Kidney glomerular epithelial cell (primary cell): ENCODE data around the gene SMIM36.
"Not testable (repeated sequence)": the region's sequence is repeated elsewhere in the genome, so short reads cannot be mapped to it uniquely, and the experiment has no call there.

Experiments used
- DNase-seq: peaks from one replicate; lab custom pipeline; 2025; lab: John Stamatoyannopoulos, UW

The SMIM36 gene

DNA sequence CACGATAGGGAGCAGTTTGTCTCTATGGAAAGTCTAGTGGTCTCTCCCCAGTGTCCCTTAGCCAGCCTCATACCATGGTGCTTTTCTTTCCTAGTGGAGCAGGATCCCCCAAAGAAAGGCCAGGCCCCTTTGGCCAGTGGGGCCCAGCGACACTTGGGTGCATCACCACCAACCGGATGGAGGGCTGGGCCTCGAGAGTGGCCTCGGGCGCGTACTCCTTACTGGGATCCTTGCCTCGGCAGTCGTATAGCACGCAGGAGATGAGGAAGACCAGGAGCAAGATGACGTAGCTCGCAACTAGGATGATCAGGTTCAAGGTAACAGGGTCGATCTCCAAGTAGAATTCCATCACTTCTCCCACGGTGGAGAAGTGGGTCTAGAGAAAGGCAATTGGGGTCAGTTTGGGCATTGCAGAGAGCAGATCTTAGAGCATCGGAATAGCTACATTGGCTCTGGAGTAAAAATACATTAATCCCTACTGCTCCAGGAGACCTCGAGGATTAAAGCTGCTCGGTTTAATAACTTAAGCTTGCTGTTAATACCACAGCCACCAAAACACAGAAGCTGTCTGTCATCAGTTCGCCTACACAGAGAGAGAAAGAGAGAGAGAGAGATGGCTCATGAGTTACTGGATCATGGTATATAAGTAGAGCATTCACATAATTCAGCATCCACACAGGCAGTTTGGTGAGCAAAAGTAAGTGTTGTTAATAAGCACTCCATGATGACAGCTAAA lies at the start of gene SMIM36:
Gene SMIM36 (minus strand): TSS at position 467 of the 736 bp plus-strand sequence.
- no peak for DNase-seq

GRCh38 chr17:55555772-55556171 lies 44.5 kb upstream of the SMIM36 start:
- no peak for DNase-seq

- DNase-seq: no peak
These were observed 37.9 kb upstream of the SMIM36 start for GRCh38 chr17:55549140-55549539.

- peak; percentile 47 for DNase-seq
These were observed 35.9 kb upstream of the SMIM36 start for GRCh38 chr17:55546991-55547664.

GRCh38 chr17:55546481-55546880 lies 35.2 kb upstream of the SMIM36 start:
- DNase-seq: no peak

GRCh38 chr17:55545806-55546205 lies 34.6 kb upstream of the SMIM36 start:
- DNase-seq: no peak

GRCh38 chr17:55543709-55544108 lies 32.5 kb upstream of the SMIM36 start:
- DNase-seq: no peak

DNA sequence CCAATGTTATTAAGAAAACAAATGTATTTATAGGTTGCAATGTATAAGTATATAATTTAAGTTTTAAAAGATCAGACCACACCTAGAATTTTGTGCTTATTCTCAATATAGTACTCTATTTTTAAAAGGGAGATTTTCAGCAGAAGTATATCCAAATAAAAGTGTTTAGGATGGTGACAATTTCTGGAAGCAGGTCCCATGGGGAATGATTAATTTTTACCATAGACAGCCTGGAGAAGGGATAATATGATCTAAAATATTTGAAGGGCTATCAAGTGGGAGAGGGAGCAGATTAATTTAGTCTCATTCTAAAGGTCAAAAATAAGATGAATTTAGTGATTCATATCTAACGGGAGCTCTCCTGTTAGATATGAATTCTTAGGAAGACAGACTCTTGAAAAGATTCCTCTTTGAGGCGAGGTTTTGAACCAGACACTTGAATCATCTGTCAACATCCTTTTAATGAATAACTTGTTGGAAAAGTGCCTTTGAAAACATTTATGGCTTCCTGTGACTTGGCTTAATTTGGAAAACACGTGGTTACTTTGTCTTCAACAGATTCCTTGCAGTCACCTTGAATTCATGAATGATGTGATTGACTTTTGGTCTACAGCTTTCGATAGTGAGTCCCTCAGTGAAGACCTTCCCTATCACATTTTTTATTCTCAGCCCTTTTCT lies 29.3 kb upstream of the SMIM36 start:
- DNase-seq: peak; percentile 91

DNA sequence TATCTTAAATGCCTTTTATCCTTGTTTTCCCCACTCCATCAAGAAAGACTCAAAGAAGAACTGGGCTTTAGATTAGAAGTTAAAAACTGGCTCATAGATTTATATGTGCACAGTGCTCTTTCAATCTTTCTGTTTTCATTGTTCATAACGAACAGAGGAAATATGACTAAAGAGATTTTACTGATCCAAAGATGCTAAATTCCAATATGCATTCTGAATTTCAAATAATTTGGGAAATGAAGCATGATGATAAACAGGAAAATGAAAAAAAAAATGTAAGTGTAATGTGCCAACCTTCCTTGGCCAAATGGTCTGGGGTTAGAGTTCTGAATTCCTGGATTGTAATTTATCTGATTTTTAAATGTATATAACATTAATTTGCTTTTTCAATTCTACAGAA lies 25.0 kb upstream of the SMIM36 start:
- DNase-seq: no peak

GRCh38 chr17:55533608-55534007 lies 22.4 kb upstream of the SMIM36 start:
- DNase-seq: peak; percentile 7

GRCh38 chr17:55532670-55533069 lies 21.4 kb upstream of the SMIM36 start:
- no peak for DNase-seq

DNA sequence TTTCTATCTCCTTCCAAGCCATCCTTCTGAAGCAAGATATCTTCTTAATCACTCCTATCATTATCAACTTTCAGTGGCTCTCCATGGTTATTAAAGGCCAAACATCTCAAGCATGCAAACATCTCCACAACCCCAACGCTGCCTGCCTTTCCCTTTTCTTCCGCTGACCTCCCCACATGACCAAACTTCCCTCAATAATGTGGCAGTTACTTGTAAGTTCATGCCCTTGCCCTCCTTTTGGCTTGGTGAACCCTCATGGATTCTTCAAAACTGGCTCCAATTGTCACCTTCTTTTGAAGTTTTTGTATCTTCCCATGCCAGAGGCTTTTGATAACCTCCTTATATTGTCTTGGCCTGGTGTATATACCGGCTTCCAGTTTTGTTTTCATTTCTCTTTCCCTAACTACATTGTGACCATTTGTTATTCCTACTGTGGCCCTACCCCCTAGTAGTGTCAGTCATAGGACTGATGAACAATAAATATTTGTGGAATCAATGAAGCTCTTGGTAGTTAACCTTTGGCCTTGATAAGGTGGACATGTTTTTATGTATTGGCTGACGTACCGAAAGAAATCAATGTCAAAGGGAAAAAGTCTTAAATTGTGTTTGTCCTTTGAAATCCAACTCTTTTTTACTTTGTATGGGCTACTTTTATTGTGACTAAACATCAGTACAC lies 19.9 kb upstream of the SMIM36 start:
- no peak for DNase-seq

DNA sequence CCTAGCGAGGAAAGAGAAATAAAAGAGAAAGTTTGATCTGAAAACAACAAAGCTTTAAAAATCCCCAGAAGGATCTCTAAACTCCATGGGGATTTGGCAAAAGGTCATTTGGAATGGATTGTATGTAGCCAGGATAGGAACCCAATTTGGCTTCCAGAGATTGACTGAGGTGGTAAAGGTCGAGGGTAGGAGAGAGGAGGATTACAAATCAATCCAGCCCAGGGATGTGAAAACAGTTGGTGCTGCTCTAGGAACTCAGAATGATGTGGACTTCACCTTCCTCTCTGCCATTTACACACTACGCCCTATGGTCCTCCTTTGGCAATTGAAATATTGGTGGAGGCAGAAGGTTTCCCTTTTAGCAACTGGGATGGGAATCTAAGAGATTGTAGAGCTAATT lies 18.8 kb upstream of the SMIM36 start:
- no peak for DNase-seq

GRCh38 chr17:55527540-55528118 lies 16.4 kb upstream of the SMIM36 start:
- peak; percentile 36 for DNase-seq

DNA sequence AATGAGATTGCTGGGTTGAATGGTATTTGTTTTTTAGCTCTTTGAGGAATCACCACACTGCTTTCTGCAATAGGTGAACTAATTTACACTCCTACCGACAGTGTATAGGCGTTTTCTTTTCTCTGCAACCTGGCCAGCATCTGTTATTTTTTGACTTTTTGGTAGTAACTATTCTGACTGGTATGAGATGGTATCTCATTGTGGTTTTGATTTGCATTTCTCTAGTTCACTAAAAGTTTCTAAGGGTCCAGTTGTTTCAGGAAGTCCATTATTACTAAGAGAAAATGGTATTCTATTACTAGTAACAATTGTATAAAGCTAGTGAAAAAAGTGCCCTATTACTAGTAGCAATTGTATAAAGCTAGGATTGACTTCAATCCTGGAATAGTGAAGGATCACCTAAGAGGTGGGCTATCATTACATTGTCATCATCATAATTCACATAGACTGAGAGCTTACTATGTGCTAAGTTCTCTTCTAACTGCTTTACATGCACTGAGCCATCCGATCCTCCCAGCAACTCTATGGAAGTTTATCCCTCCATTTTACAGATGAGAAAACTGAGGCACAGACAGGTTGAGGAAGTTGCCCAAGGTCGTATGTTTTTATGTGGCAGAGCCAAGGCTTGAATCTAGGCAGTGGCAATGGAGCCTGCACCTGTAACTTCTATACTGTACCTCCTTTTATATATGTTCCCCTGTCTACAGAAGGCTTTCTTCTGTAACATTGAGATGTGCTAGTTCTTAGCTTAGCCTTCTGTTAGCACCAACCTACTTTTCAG lies 13.4 kb upstream of the SMIM36 start:
- no peak for DNase-seq

- not testable (repeated sequence) for DNase-seq
These were observed 11.8 kb upstream of the SMIM36 start for GRCh38 chr17:55523032-55523431.

DNA sequence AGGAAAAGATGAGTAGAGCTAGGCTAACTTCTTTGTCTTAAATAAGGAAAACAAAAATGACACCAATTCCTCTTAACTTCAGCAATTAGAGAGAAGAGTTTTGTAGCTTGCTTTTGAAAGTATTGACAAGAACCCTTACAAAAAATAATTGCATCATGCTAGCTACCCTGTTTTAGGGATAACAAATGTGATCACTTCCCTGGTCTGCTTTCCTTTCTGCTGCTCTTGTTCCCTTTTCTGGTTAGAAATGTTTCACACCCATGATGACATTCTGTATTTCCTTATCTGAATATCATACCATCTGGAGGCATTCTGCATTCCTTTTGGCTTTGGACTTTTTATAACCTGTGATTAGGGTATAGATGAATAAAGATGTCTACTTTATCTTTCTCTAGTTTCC lies 9.9 kb upstream of the SMIM36 start:
- DNase-seq: no peak

GRCh38 chr17:55520402-55520801 lies 9.2 kb upstream of the SMIM36 start:
- DNase-seq: no peak

GRCh38 chr17:55518510-55518909 lies 7.3 kb upstream of the SMIM36 start:
- no peak for DNase-seq

- DNase-seq: peak; percentile 35
These were observed 2.8 kb upstream of the SMIM36 start for GRCh38 chr17:55513885-55514590.

DNA sequence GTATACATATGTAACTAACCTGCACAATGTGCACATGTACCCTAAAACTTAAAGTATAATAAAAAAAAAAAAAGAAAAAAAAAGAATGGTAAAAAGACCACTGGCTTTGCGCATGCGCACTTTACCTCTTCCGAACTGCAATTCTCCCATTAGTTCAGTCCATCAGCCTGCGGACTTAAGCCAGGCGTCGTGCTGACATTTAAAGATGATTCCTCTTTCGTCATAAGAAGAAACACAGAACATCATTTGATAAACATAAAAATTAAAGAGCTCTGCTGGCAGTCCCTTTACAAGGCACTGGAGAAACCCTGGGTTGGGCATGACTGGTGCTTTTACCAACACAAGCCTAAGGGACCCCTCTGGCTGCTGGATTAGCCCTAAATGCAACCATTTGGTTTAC lies 3.6 kb downstream of the SMIM36 start:
- not testable (repeated sequence) for DNase-seq
